ENCODE data around the gene NDUFA1.
"Not testable (repeated sequence)": the region's sequence is repeated elsewhere in the genome, so short reads cannot be mapped to it uniquely, and the experiment has no call there.

Gene NDUFA1

DNA sequence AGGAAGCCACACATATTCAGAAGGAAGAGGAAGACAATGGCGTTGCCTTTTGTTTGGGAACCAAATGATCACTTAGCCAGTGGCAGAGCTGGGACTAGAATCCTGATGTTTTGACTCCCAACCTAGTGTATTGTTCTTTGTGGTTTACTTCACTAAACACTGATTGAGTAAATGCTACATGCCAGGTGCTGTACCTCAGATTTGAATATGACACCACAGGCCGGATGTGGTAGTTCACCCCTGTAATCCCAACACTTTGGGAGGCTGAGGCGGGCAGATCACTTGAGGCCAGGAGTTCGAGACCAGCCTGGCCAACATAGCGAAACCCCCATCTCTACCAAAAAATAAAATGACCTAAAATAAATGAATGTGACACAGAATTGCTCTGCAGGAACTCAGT lies 8.4 kb downstream of the NDUFA1 start:
- no peaks in the 10 kb centered on the region for H3K9me3 ChIP-seq (ENCODE audit: control insufficient read depth in 1 of 2, low read length in 2 of 2)
- peaks cover 0 to 3% of the 10 kb centered on the region in 2 donors for H3K36me3 ChIP-seq (ENCODE audit: control insufficient read depth in 1 of 2, insufficient read depth in 2 of 2, low read length in 2 of 2)
- no peak overlapping the region for H3K27ac ChIP-seq (ENCODE audit: low read length)
- no peaks in the 10 kb centered on the region for H3K27me3 ChIP-seq (ENCODE audit: low read depth, low read length)
- H3K4me3 ChIP-seq (ENCODE audit: low read depth in 1 of 2, low read length in 2 of 2) = no peak overlapping the region
- no peaks in the 10 kb centered on the region for H3K4me1 ChIP-seq (ENCODE audit: control insufficient read depth in 1 of 2, insufficient read depth in 2 of 2, low read length in 2 of 2)

- Histone ChIP-seq H3K4me1 (ENCODE audit: control insufficient read depth in 1 of 2, insufficient read depth in 2 of 2, low read length in 2 of 2) (no peaks in the 10 kb centered on the region), H3K27me3 (ENCODE audit: low read depth, low read length) (no peaks in the 10 kb centered on the region)
Measured at GRCh38 chrX:119880552-119881437, 9.2 kb downstream of the NDUFA1 start.

GRCh38 chrX:119885554-119886428 lies 14.2 kb downstream of the NDUFA1 start:
- H3K4me3 ChIP-seq (ENCODE audit: low read depth in 1 of 2, low read length in 2 of 2) = peak overlapping the region in 1 of 2 donors; percentile 46
- H3K4me1 ChIP-seq (ENCODE audit: control insufficient read depth in 1 of 2, insufficient read depth in 2 of 2, low read length in 2 of 2) = peaks cover 0 to 6% of the 10 kb centered on the region in 2 donors
- no peaks in the 10 kb centered on the region for H3K36me3 ChIP-seq (ENCODE audit: control insufficient read depth in 1 of 2, insufficient read depth in 2 of 2, low read length in 2 of 2)
- H3K27ac ChIP-seq (ENCODE audit: low read length) = no peak overlapping the region
- H3K27me3 ChIP-seq (ENCODE audit: low read depth, low read length) = no peaks in the 10 kb centered on the region
- no peaks in the 10 kb centered on the region for H3K9me3 ChIP-seq (ENCODE audit: control insufficient read depth in 1 of 2, low read length in 2 of 2)

More at GRCh38 chrX:119880552-119881437, 9.2 kb downstream of the NDUFA1 start:
- Histone ChIP-seq H3K9me3 (ENCODE audit: control insufficient read depth in 1 of 2, low read length in 2 of 2) (no peaks in the 10 kb centered on the region), H3K27ac (ENCODE audit: low read length) (no peak overlapping the region), H3K36me3 (ENCODE audit: control insufficient read depth in 1 of 2, insufficient read depth in 2 of 2, low read length in 2 of 2) (peaks cover 0 to 3% of the 10 kb centered on the region in 2 donors), H3K4me3 (ENCODE audit: low read depth in 1 of 2, low read length in 2 of 2) (no peak overlapping the region)

- H3K4me3 ChIP-seq (ENCODE audit: low read depth in 1 of 2, low read length in 2 of 2) = peak overlapping the region in 1 of 2 donors; percentile 50
- no peaks in the 10 kb centered on the region for H3K9me3 ChIP-seq (ENCODE audit: control insufficient read depth in 1 of 2, low read length in 2 of 2)
- H3K27ac ChIP-seq (ENCODE audit: low read length) = no peak overlapping the region
- H3K4me1 ChIP-seq (ENCODE audit: control insufficient read depth in 1 of 2, insufficient read depth in 2 of 2, low read length in 2 of 2) = peaks cover 0 to 6% of the 10 kb centered on the region in 2 donors
- H3K36me3 ChIP-seq (ENCODE audit: control insufficient read depth in 1 of 2, insufficient read depth in 2 of 2, low read length in 2 of 2) = no peaks in the 10 kb centered on the region
- no peaks in the 10 kb centered on the region for H3K27me3 ChIP-seq (ENCODE audit: low read depth, low read length)
Measured at GRCh38 chrX:119887721-119888425, 16.2 kb downstream of the NDUFA1 start.

- not testable (repeated sequence) for H3K4me1 ChIP-seq (ENCODE audit: control insufficient read depth in 1 of 2, insufficient read depth in 2 of 2, low read length in 2 of 2); H3K4me3 ChIP-seq (ENCODE audit: low read depth in 1 of 2, low read length in 2 of 2); H3K27me3 ChIP-seq (ENCODE audit: low read depth, low read length); H3K27ac ChIP-seq (ENCODE audit: low read length); H3K36me3 ChIP-seq (ENCODE audit: control insufficient read depth in 1 of 2, insufficient read depth in 2 of 2, low read length in 2 of 2); H3K9me3 ChIP-seq (ENCODE audit: control insufficient read depth in 1 of 2, low read length in 2 of 2)
Measured at GRCh38 chrX:119890626-119891025, 19.0 kb downstream of the NDUFA1 start.

DNA sequence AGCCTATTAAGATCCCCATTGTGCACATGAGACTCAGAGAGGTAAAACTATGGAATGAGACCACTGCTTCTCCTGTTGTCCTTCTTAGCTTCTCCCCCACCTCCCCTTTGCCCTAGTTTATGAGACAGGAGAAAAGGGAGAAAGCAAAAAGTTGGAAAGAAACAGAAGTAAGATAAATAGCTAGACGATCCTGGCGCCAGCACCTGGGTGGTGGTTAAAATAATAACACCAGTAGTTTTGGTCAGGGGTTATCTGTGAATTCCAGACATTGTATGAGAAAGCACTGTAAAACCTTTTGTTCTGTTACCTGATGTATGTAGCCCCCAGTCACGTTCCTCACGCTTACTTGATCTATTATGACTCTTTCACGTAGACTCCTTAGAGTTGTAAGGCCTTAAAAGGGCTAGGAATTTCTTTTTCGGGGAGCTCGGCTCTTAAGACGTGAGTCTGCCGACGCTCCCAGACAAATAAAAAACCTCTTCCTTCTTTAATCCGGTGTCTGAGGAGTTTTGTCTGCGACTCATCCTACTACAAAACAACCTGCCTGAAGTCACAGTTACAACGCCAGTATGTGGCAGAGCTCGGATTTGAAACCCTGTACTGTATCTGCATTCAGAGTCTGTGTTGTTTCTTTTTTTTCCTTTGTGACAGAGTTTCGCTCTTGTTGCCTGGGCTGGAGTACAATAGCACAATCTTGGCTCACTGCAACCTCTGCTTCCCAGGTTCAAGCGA lies 20.5 kb downstream of the NDUFA1 start:
- not testable (repeated sequence) for H3K4me3 ChIP-seq (ENCODE audit: low read depth in 1 of 2, low read length in 2 of 2); H3K9me3 ChIP-seq (ENCODE audit: control insufficient read depth in 1 of 2, low read length in 2 of 2); H3K4me1 ChIP-seq (ENCODE audit: control insufficient read depth in 1 of 2, insufficient read depth in 2 of 2, low read length in 2 of 2); H3K36me3 ChIP-seq (ENCODE audit: control insufficient read depth in 1 of 2, insufficient read depth in 2 of 2, low read length in 2 of 2); H3K27me3 ChIP-seq (ENCODE audit: low read depth, low read length); H3K27ac ChIP-seq (ENCODE audit: low read length)

DNA sequence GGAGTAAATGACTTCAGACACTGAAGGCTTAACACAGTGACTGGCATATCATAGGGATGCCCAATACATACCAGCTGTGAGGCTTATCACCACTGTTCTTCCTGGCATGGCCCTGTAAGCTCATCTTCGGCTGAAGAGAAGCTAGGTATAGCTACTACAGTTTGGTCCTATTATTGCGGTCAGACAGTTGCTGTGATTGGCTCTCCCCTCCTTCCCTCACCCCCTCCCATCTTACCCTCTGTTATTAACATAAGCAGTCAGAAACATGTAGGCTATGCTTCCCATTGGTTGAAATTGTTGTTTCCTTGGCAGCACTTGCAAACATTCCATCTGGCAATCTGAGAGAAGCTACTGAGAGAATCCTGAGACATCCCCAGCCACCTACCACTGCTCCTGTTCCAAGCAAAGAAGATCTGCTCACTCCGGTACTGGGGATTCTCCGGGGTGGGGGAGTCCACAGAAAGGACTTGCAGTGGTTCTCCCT lies 24.3 kb downstream of the NDUFA1 start, which contains the start of gene AKAP14:
AKAP14 (plus strand) TSS at position 51 of the 484 bp plus-strand sequence. CDS start 7,331 bp downstream, outside the sequence.
- H3K36me3 ChIP-seq (ENCODE audit: control insufficient read depth in 1 of 2, insufficient read depth in 2 of 2, low read length in 2 of 2) = no peaks in the 10 kb centered on the region
- H3K9me3 ChIP-seq (ENCODE audit: control insufficient read depth in 1 of 2, low read length in 2 of 2) = no peaks in the 10 kb centered on the region
- no peak within 1 kb of the TSS for H3K27ac ChIP-seq (ENCODE audit: low read length)
- no peak within 1 kb of the TSS for H3K4me3 ChIP-seq (ENCODE audit: low read depth in 1 of 2, low read length in 2 of 2)
- no peaks in the 10 kb centered on the region for H3K27me3 ChIP-seq (ENCODE audit: low read depth, low read length)
- H3K4me1 ChIP-seq (ENCODE audit: control insufficient read depth in 1 of 2, insufficient read depth in 2 of 2, low read length in 2 of 2) = no peaks in the 10 kb centered on the region

DNA sequence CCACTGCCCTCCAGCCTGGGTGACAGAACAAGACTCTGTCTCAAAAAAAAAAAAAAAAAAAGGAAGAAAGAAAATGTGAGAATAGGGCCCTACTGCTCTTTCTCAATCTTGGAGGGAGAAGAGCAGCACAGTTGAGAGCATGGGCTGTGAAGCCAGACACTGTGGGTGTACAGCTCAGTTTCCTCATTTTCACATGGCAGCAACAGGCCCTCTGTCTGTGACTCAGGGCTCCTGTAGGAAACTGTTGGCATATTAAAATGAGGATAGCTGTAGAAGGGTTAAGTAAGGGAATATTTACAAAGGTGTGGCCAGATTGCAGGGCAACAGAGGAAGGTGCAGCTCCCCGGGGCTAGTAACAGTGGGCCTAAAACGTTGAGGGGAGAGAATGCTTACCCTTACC lies 27.5 kb downstream of the NDUFA1 start:
- H3K27ac ChIP-seq (ENCODE audit: low read length) = no peak overlapping the region
- no peaks in the 10 kb centered on the region for H3K4me1 ChIP-seq (ENCODE audit: control insufficient read depth in 1 of 2, insufficient read depth in 2 of 2, low read length in 2 of 2)
- no peak overlapping the region for H3K4me3 ChIP-seq (ENCODE audit: low read depth in 1 of 2, low read length in 2 of 2)
- no peaks in the 10 kb centered on the region for H3K27me3 ChIP-seq (ENCODE audit: low read depth, low read length)
- H3K9me3 ChIP-seq (ENCODE audit: control insufficient read depth in 1 of 2, low read length in 2 of 2) = no peaks in the 10 kb centered on the region
- no peaks in the 10 kb centered on the region for H3K36me3 ChIP-seq (ENCODE audit: control insufficient read depth in 1 of 2, insufficient read depth in 2 of 2, low read length in 2 of 2)

- Histone ChIP-seq H3K36me3 (ENCODE audit: control insufficient read depth in 1 of 2, insufficient read depth in 2 of 2, low read length in 2 of 2) (no peaks in the 10 kb centered on the region), H3K4me1 (ENCODE audit: control insufficient read depth in 1 of 2, insufficient read depth in 2 of 2, low read length in 2 of 2) (no peaks in the 10 kb centered on the region), H3K4me3 (ENCODE audit: low read depth in 1 of 2, low read length in 2 of 2) (no peak overlapping the region), H3K9me3 (ENCODE audit: control insufficient read depth in 1 of 2, low read length in 2 of 2) (no peaks in the 10 kb centered on the region), H3K27ac (ENCODE audit: low read length) (no peak overlapping the region), H3K27me3 (ENCODE audit: low read depth, low read length) (no peaks in the 10 kb centered on the region)
Measured at GRCh38 chrX:119900976-119901375, 29.3 kb downstream of the NDUFA1 start.

- Histone ChIP-seq H3K27ac (ENCODE audit: low read length) (no peak overlapping the region), H3K36me3 (ENCODE audit: control insufficient read depth in 1 of 2, insufficient read depth in 2 of 2, low read length in 2 of 2) (no peaks in the 10 kb centered on the region), H3K4me1 (ENCODE audit: control insufficient read depth in 1 of 2, insufficient read depth in 2 of 2, low read length in 2 of 2) (no peaks in the 10 kb centered on the region), H3K4me3 (ENCODE audit: low read depth in 1 of 2, low read length in 2 of 2) (no peak overlapping the region), H3K9me3 (ENCODE audit: control insufficient read depth in 1 of 2, low read length in 2 of 2) (no peaks in the 10 kb centered on the region), H3K27me3 (ENCODE audit: low read depth, low read length) (no peaks in the 10 kb centered on the region)
Measured at GRCh38 chrX:119916310-119916709, 44.7 kb downstream of the NDUFA1 start.
